PC-3 (cell line): ENCODE data around the gene RARS1. TPM values are rescaled to one million over a fixed set of nuclear protein-coding genes. Genes with fewer than 3 reads are reported as not detected.
A peak's percentile ranks its signal among the peaks of the same experiment; 100 is the strongest.

Experiments
- ATAC-seq: fragments of 200-7000 bp; cut with Tn5 transposase; 2 replicates; pipeline ENCODE4 v1.9.1; 2020; ENCODE audit warnings: mild to moderate bottlenecking, moderate library complexity
- BruUV-seq: library from RNA; stranded (reverse); fragments of 400-500 nt; replicated peaks from 2 replicates; lab custom pipeline; 2021; lab: Mats Ljungman, UMichigan
- CTCF ChIA-PET: fragments of 300-600 bp; sonication (Branson Sonifier 250); formaldehyde crosslinking; loops from one replicate; lab custom pipeline; 2022; ENCODE audit warnings: antibody characterized with exemption; lab: Charles Lee
- POLR2A ChIA-PET: fragments of 300-600 bp; sonication (Branson Sonifier 250); formaldehyde crosslinking; loops from one replicate; lab custom pipeline; 2022; ENCODE audit warnings: antibody characterized with exemption; ENCODE audit not compliant: unreplicated experiment; lab: Charles Lee
- DNase-seq: peaks from one replicate; pipeline ENCODE4 v3.0.0-alpha.2; 2015
- H2AFZ ChIP-seq: fragments of 300-600 bp; sonication (generic); 2 replicates; pipeline ENCODE4 v1.6.0; 2016; ENCODE audit warnings: antibody characterized with exemption, low read length
- H3F3A ChIP-seq: fragments of 300-600 bp; sonication (generic); one replicate; pipeline ENCODE4 v1.6.0; 2017; ENCODE audit warnings: antibody characterized with exemption, low read length, control low read depth, mild to moderate bottlenecking; ENCODE audit not compliant: unreplicated experiment
- H3K27ac ChIP-seq: fragments of 300-600 bp; sonication (generic); 2 replicates; pipeline ENCODE4 v1.5.1; 2016; ENCODE audit warnings: mild to moderate bottlenecking, low read length
- H3K27me3 ChIP-seq: fragments of 300-600 bp; sonication (generic); 2 replicates; pipeline ENCODE4 v1.6.1; 2016; ENCODE audit warnings: low read length, mixed read lengths
- H3K36me3 ChIP-seq: fragments of 300-600 bp; sonication (generic); 2 replicates; pipeline ENCODE4 v1.6.1; 2016; ENCODE audit warnings: low read depth, mixed run types, low read length, mixed read lengths
- H3K4me1 ChIP-seq: fragments of 300-600 bp; sonication (generic); 2 replicates; pipeline ENCODE4 v1.5.1; 2016; ENCODE audit warnings: low read length; ENCODE audit not compliant: insufficient read depth
- H3K4me2 ChIP-seq: fragments of 300-600 bp; sonication (generic); 2 replicates; pipeline ENCODE4 v1.6.0; 2016; ENCODE audit warnings: low read length
- H3K4me3 ChIP-seq: fragments of 300-600 bp; sonication (generic); 2 replicates; pipeline ENCODE4 v1.5.1; 2016; ENCODE audit warnings: mild to moderate bottlenecking, low read length, mixed read lengths
- H3K79me2 ChIP-seq: fragments of 300-600 bp; sonication (generic); 2 replicates; pipeline ENCODE4 v1.6.1; 2017; ENCODE audit warnings: low read length, mixed read lengths
- H3K9ac ChIP-seq: fragments of 300-600 bp; sonication (generic); 2 replicates; pipeline ENCODE4 v1.6.0; 2016; ENCODE audit warnings: mild to moderate bottlenecking, low read length
- H3K9me2 ChIP-seq: fragments of 300-600 bp; sonication (generic); replicated peaks from 2 replicates; pipeline ENCODE4 v1.6.1; 2016; ENCODE audit warnings: mixed run types, low read length, mixed read lengths
- H3K9me3 ChIP-seq: fragments of 300-600 bp; sonication (generic); 2 replicates; pipeline ENCODE4 v1.6.1; 2016; ENCODE audit warnings: low read length, mixed read lengths
- H4K20me1 ChIP-seq: fragments of 300-600 bp; sonication (generic); 2 replicates; pipeline ENCODE4 v1.6.1; 2016; ENCODE audit warnings: low read length, mixed read lengths
- EZH2 ChIP-seq: fragments of 300-600 bp; sonication (generic); IDR thresholded peaks from one replicate; pipeline ENCODE4 v1.6.1; 2017; ENCODE audit warnings: antibody characterized with exemption, mild to moderate bottlenecking, low read length; ENCODE audit not compliant: unreplicated experiment
- EZH2phosphoT487 ChIP-seq: fragments of 300-600 bp; sonication (generic); IDR thresholded peaks from 2 replicates; pipeline ENCODE4 v1.6.1; 2018; ENCODE audit warnings: mild to moderate bottlenecking, antibody characterized with exemption, low read length, borderline replicate concordance
- intact Hi-C: fragments of 100-400 bp; cut with micrococcal nuclease; formaldehyde crosslinking; loops from 2 replicates; pipeline ENCODE4 v1.9.0; 2023
- total RNA-seq: library from RNA; depleted of rRNA; stranded (reverse); fragments of >200 nt; gene quantifications from 2 replicates; pipeline ENCODE4 v1.2.3, GENCODE V29; 2014
- TF ChIP-seq, protein P1 (sequence below): fragments of 300-600 bp; sonication (generic); conservative IDR thresholded peaks from 2 replicates; pipeline ENCODE4 v1.5.1; 2017; ENCODE audit warnings: antibody characterized with exemption, low read depth, mild to moderate bottlenecking, low read length

RARS1 gene
- total RNA-seq, 1 experiment from 2014 or later: 78.1 TPM

- H3K9me2 ChIP-seq: no peaks in the 10 kb centered on the region
- no peak overlapping the region for H2AFZ ChIP-seq
- H3K9me3 ChIP-seq: no peaks in the 10 kb centered on the region
- POLR2A ChIA-PET: no interaction called here
- no peaks in the 10 kb centered on the region for H3K27me3 ChIP-seq
- DNase-seq (peak; percentile 25), ATAC-seq (0 out of 2 replicates have a peak, but pooled peaks have one; percentile 13)
- no peak overlapping the region for H3K9ac ChIP-seq
- H3K4me2 ChIP-seq: no peak overlapping the region
- CTCF ChIA-PET: no interaction called here
- H3K79me2 ChIP-seq: no peaks in the 10 kb centered on the region
- TF ChIP-seq, protein P1, sequence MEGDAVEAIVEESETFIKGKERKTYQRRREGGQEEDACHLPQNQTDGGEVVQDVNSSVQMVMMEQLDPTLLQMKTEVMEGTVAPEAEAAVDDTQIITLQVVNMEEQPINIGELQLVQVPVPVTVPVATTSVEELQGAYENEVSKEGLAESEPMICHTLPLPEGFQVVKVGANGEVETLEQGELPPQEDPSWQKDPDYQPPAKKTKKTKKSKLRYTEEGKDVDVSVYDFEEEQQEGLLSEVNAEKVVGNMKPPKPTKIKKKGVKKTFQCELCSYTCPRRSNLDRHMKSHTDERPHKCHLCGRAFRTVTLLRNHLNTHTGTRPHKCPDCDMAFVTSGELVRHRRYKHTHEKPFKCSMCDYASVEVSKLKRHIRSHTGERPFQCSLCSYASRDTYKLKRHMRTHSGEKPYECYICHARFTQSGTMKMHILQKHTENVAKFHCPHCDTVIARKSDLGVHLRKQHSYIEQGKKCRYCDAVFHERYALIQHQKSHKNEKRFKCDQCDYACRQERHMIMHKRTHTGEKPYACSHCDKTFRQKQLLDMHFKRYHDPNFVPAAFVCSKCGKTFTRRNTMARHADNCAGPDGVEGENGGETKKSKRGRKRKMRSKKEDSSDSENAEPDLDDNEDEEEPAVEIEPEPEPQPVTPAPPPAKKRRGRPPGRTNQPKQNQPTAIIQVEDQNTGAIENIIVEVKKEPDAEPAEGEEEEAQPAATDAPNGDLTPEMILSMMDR: no peak
- no peak for TF ChIP-seq EZH2
- no peak for TF ChIP-seq EZH2phosphoT487
- H3K36me3 ChIP-seq: peaks cover 19% of the 10 kb centered on the region
- H3K4me3 ChIP-seq: no peak overlapping the region
- H3K4me1 ChIP-seq: no peaks in the 10 kb centered on the region
- no TSS peak for BruUV-seq
- no peaks in the 10 kb centered on the region for H4K20me1 ChIP-seq
- intact Hi-C loops: no loop called here
- H3F3A ChIP-seq: no peaks in the 10 kb centered on the region
- no peak overlapping the region for H3K27ac ChIP-seq
Observed at GRCh38 chr5:168552146-168552545, 65.9 kb downstream of the RARS1 start.

DNA sequence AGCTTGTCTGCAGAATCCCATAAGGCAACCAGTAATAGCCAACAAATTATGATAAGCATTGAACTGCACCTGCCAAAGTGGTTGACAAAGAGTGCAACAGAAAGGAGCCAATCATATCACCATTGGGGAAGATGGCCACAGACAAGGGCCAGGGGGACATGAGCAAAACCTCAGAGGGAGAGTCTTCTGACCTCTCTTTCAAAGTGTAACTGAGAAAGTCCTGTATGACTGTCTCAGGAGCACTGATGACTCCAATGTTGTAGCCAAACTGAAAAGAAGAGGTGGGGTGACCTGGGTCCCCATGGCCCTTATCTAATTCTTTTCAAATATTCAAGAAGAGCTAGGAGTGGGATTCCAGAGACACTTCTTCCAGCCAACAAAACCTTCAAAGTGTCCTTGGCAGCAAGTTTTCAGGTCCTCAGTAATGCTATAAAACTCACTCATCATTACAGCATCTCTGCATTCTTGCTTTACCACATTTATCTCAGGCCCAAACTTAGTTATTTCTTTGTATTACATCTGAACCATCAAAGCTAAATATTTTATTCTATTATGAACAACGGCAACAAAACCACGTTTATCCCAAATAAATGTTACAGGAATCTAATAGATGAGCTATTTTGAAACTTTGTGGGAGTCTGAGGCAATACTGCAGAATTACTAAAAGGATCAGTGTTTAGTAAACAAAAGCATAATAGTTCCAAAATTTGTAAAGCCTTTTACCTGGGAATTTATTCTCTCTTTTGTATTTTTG is 67.3 kb downstream of the RARS1 start:
- H3K27ac ChIP-seq: no peak overlapping the region
- no peak overlapping the region for H3K9ac ChIP-seq
- BruUV-seq: no TSS peak
- no peaks in the 10 kb centered on the region for H3F3A ChIP-seq
- no peaks in the 10 kb centered on the region for H3K79me2 ChIP-seq
- peaks cover 19% of the 10 kb centered on the region for H3K36me3 ChIP-seq
- TF ChIP-seq, protein P1: no peak
- no peak for TF ChIP-seq EZH2
- no peak for TF ChIP-seq EZH2phosphoT487
- no peaks in the 10 kb centered on the region for H3K9me3 ChIP-seq
- H4K20me1 ChIP-seq: no peaks in the 10 kb centered on the region
- H3K27me3 ChIP-seq: no peaks in the 10 kb centered on the region
- H2AFZ ChIP-seq: no peak overlapping the region
- intact Hi-C loops: no loop called here
- H3K4me2 ChIP-seq: no peak overlapping the region
- H3K4me1 ChIP-seq: no peaks in the 10 kb centered on the region
- ATAC-seq (no peak), DNase-seq (no peak)
- POLR2A ChIA-PET: no interaction called here
- no peaks in the 10 kb centered on the region for H3K9me2 ChIP-seq
- H3K4me3 ChIP-seq: no peak overlapping the region
- CTCF ChIA-PET: no interaction called here

- no peaks in the 10 kb centered on the region for H3K9me3 ChIP-seq
- H3K4me3 ChIP-seq: no peak overlapping the region
- ChIA-PET CTCF (interaction anchor here (0.6 kb wide), 1 partner anchor 124 kb away, joined by 3 read pairs; no protein-coding TSS in a partner anchor), POLR2A (no interaction called here)
- H3K27ac ChIP-seq: no peak overlapping the region
- H2AFZ ChIP-seq: no peak overlapping the region
- TF ChIP-seq, protein P1: no peak
- TF ChIP-seq EZH2: no peak
- no peak for TF ChIP-seq EZH2phosphoT487
- H3K4me2 ChIP-seq: no peak overlapping the region
- no TSS peak for BruUV-seq
- no peaks in the 10 kb centered on the region for H3F3A ChIP-seq
- no peaks in the 10 kb centered on the region for H3K27me3 ChIP-seq
- no peaks in the 10 kb centered on the region for H3K4me1 ChIP-seq
- H3K36me3 ChIP-seq: peaks cover 27% of the 10 kb centered on the region
- DNase-seq (no peak), ATAC-seq (no peak)
- H4K20me1 ChIP-seq: 0 out of 2 replicates have a peak, but pooled peaks cover 4% of the 10 kb centered on the region
- H3K9me2 ChIP-seq: no peaks in the 10 kb centered on the region
- H3K9ac ChIP-seq: no peak overlapping the region
- intact Hi-C loops: no loop called here
- H3K79me2 ChIP-seq: no peaks in the 10 kb centered on the region
Observed at GRCh38 chr5:168557389-168557788, 71.1 kb downstream of the RARS1 start.
